ENCODE data around the gene LY6G5C. TPM values are rescaled to one million over a fixed set of nuclear protein-coding genes. Genes with fewer than 3 reads are reported as not detected.
A peak's percentile ranks its signal among the peaks of the same experiment; 100 is the strongest.

LY6G5C gene
- total and polyA plus RNA-seq, 9 of the 15 experiments (the other 6 are each of a cell fraction or from before 2014, with no cell fraction given) = 0.10 to 0.67 (median 0.46) TPM; not detected in 4

DNA sequence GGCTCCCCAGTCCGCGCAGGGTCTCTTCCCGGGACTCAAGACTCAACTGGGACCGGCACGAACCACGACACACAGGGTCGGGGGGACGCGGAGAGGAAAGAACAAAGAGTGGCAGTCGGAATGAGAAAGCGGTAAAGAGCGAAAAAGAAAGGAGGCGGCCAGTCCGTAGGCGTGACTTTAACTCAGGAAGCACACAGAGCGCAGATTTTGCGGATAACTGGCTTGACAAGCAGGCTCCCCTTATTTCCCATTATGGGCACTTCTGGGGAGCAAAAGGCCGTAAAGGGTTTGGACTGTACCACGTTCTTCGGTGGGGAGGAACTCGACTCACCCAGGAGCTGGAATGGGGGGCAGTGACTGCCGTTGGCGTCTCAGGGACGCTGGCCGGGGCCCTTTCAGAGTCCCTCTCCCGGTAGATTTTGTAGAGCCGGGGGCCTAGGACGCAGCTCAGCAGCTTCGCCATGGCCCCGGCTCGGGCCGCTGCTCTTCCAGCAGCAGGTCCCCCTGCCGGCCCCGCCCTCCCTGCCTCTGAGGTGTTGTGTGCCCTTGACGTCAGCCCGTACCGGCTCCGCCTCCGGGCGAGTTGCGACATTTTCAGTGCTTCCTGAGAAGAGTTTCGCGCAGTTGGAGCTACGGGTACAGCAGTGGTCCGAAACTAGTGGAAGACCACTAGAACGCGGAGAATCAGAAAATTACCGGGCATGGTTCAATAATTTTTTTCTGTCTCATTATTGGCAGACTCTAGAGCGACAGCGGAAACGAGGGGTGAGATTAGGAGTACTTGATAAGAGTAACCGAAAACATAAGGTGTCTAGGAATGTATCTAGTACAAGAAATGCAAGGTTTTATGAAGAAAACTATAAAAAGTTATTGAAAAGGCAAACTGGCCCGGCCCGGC, 22.2 kb upstream of the LY6G5C start, which contains the start of gene ABHD16A (continued):
- TF ChIP-seq, protein P1, sequence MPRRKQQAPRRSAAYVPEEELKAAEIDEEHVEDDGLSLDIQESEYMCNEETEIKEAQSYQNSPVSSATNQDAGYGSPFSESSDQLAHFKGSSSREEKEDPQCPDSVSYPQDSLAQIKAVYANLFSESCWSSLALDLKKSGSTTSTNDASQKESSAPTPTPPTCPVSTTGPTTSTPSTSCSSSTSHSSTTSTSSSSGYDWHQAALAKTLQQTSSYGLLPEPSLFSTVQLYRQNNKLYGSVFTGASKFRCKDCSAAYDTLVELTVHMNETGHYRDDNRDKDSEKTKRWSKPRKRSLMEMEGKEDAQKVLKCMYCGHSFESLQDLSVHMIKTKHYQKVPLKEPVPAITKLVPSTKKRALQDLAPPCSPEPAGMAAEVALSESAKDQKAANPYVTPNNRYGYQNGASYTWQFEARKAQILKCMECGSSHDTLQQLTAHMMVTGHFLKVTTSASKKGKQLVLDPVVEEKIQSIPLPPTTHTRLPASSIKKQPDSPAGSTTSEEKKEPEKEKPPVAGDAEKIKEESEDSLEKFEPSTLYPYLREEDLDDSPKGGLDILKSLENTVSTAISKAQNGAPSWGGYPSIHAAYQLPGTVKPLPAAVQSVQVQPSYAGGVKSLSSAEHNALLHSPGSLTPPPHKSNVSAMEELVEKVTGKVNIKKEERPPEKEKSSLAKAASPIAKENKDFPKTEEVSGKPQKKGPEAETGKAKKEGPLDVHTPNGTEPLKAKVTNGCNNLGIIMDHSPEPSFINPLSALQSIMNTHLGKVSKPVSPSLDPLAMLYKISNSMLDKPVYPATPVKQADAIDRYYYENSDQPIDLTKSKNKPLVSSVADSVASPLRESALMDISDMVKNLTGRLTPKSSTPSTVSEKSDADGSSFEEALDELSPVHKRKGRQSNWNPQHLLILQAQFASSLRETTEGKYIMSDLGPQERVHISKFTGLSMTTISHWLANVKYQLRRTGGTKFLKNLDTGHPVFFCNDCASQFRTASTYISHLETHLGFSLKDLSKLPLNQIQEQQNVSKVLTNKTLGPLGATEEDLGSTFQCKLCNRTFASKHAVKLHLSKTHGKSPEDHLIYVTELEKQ (CRISPR knock-in tag; IDR thresholded peaks at IDR 0.05) = 0 out of 2 replicates have a peak, but pooled peaks have one; percentile 20
- TF ChIP-seq NELFE (IDR thresholded peaks at IDR 0.05; ENCODE audit: insufficient read depth, insufficient read length) = no peak
- TF ChIP-seq ZNF282 (CRISPR knock-in tag; IDR thresholded peaks at IDR 0.05) = no peak
- TF ChIP-seq BHLHE40 (IDR thresholded peaks at IDR 0.05; ENCODE audit: low read length) = peak; percentile 89
- no peak; the same call in 1 of the 2 replicates for TF ChIP-seq TEAD2 (tag; IDR thresholded peaks at IDR 0.05)
- TF ChIP-seq E2F3 (CRISPR knock-in tag; IDR thresholded peaks at IDR 0.05) = no peak
- TF ChIP-seq ILF3 (IDR thresholded peaks at IDR 0.05; ENCODE audit: borderline replicate concordance) = no peak; the same call in 1 of the 2 replicates
- no peak for TF ChIP-seq ZNF134 (CRISPR knock-in tag; conservative IDR thresholded peaks at IDR 0.05)
- TF ChIP-seq, protein P2, sequence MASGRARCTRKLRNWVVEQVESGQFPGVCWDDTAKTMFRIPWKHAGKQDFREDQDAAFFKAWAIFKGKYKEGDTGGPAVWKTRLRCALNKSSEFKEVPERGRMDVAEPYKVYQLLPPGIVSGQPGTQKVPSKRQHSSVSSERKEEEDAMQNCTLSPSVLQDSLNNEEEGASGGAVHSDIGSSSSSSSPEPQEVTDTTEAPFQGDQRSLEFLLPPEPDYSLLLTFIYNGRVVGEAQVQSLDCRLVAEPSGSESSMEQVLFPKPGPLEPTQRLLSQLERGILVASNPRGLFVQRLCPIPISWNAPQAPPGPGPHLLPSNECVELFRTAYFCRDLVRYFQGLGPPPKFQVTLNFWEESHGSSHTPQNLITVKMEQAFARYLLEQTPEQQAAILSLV (tag; IDR thresholded peaks at IDR 0.05) = peak; percentile 84
- peak; percentile 99 for TF ChIP-seq CHD1 (IDR thresholded peaks at IDR 0.05; ENCODE audit: low read length)
- TF ChIP-seq, protein P3, sequence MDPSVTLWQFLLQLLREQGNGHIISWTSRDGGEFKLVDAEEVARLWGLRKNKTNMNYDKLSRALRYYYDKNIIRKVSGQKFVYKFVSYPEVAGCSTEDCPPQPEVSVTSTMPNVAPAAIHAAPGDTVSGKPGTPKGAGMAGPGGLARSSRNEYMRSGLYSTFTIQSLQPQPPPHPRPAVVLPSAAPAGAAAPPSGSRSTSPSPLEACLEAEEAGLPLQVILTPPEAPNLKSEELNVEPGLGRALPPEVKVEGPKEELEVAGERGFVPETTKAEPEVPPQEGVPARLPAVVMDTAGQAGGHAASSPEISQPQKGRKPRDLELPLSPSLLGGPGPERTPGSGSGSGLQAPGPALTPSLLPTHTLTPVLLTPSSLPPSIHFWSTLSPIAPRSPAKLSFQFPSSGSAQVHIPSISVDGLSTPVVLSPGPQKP (CRISPR knock-in tag; IDR thresholded peaks at IDR 0.05) = no peak
- TF ChIP-seq PTTG1 (tag; IDR thresholded peaks at IDR 0.05; ENCODE audit: low read depth) = no peak
- TF ChIP-seq ZNF780A (CRISPR knock-in tag; IDR thresholded peaks at IDR 0.05) = no peak
- 0 out of 2 replicates have a peak, but pooled peaks have one; percentile 60 for TF ChIP-seq NR1H2 (CRISPR knock-in tag; IDR thresholded peaks at IDR 0.05)
- TF ChIP-seq, protein P4, sequence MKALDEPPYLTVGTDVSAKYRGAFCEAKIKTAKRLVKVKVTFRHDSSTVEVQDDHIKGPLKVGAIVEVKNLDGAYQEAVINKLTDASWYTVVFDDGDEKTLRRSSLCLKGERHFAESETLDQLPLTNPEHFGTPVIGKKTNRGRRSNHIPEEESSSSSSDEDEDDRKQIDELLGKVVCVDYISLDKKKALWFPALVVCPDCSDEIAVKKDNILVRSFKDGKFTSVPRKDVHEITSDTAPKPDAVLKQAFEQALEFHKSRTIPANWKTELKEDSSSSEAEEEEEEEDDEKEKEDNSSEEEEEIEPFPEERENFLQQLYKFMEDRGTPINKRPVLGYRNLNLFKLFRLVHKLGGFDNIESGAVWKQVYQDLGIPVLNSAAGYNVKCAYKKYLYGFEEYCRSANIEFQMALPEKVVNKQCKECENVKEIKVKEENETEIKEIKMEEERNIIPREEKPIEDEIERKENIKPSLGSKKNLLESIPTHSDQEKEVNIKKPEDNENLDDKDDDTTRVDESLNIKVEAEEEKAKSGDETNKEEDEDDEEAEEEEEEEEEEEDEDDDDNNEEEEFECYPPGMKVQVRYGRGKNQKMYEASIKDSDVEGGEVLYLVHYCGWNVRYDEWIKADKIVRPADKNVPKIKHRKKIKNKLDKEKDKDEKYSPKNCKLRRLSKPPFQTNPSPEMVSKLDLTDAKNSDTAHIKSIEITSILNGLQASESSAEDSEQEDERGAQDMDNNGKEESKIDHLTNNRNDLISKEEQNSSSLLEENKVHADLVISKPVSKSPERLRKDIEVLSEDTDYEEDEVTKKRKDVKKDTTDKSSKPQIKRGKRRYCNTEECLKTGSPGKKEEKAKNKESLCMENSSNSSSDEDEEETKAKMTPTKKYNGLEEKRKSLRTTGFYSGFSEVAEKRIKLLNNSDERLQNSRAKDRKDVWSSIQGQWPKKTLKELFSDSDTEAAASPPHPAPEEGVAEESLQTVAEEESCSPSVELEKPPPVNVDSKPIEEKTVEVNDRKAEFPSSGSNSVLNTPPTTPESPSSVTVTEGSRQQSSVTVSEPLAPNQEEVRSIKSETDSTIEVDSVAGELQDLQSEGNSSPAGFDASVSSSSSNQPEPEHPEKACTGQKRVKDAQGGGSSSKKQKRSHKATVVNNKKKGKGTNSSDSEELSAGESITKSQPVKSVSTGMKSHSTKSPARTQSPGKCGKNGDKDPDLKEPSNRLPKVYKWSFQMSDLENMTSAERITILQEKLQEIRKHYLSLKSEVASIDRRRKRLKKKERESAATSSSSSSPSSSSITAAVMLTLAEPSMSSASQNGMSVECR (CRISPR knock-in tag; IDR thresholded peaks at IDR 0.05) = peak; percentile 94
- peak; percentile 78 for TF ChIP-seq ZNF175 (CRISPR knock-in tag; IDR thresholded peaks at IDR 0.05; ENCODE audit: low read depth)
- TF ChIP-seq U2AF1 (optimal IDR thresholded peaks at IDR 0.05; ENCODE audit: low read depth, low read length) = no peak
